Liver (tissue), 9 donors: ENCODE data around the gene TET2. TPM values are rescaled to one million over a fixed set of nuclear protein-coding genes. Genes with fewer than 3 reads are reported as not detected.

Source experiments
- DNase-seq: peaks from one replicate; pipeline ENCODE4 v3.0.0-alpha.2; 2017; ENCODE audit warnings: low spot score
- H3K27ac ChIP-seq, 2 donors: one replicate each; pipeline ENCODE4 v1.7.0; 2013; ENCODE audit warnings: inconsistent platforms in 2 of 2, low read length in 2 of 2, control low read depth in 1 of 2, low read depth in 1 of 2, mild to moderate bottlenecking in 1 of 2
- H3K27me3 ChIP-seq, 4 donors: one replicate each; pipeline versions ENCODE4 v1.6.1 to v1.7.0; 2013; ENCODE audit warnings: low read length in 3 of 4, inconsistent platforms in 1 of 4, mild to moderate bottlenecking in 1 of 4, moderate library complexity in 1 of 4; ENCODE audit not compliant: control insufficient read depth in 4 of 4, insufficient read depth in 4 of 4
- H3K36me3 ChIP-seq, 4 donors: one replicate each; pipeline versions ENCODE4 v1.6.1 to v1.7.0; 2013; ENCODE audit warnings: low read length in 3 of 4, mild to moderate bottlenecking in 3 of 4, low read depth in 1 of 4, moderate library complexity in 1 of 4; ENCODE audit not compliant: control insufficient read depth in 4 of 4, insufficient read depth in 3 of 4
- H3K4me1 ChIP-seq, 4 donors: one replicate each; pipeline versions ENCODE4 v1.6.1 to v1.7.0; 2013; ENCODE audit warnings: low read length in 3 of 4, mild to moderate bottlenecking in 3 of 4, moderate library complexity in 1 of 4; ENCODE audit not compliant: control insufficient read depth in 4 of 4, insufficient read depth in 4 of 4
- H3K4me3 ChIP-seq, 3 donors: one replicate each; pipeline versions ENCODE4 v1.6.1 to v1.7.0; 2013; ENCODE audit warnings: low read length in 3 of 3, control low read depth in 1 of 3, low read depth in 1 of 3, mild to moderate bottlenecking in 1 of 3
- H3K9ac ChIP-seq, 2 donors: one replicate each; pipeline ENCODE4 v1.7.0; 2013; ENCODE audit warnings: low read length in 2 of 2, mild to moderate bottlenecking in 2 of 2, moderate library complexity in 2 of 2, control low read depth in 1 of 2, low read depth in 1 of 2
- H3K9me3 ChIP-seq, 4 donors: one replicate each; pipeline versions ENCODE4 v1.6.1 to v1.7.0; 2013; ENCODE audit warnings: low read length in 3 of 4; ENCODE audit not compliant: control insufficient read depth in 4 of 4
- EGR1 ChIP-seq, 2 donors: IDR thresholded peaks; 2 replicates each; pipeline ENCODE4 v1.6.1; 2016 to 2018; ENCODE audit warnings: antibody characterized with exemption in 2 of 2, low read depth in 2 of 2
- FOXA1 ChIP-seq: IDR thresholded peaks from 2 replicates; pipeline ENCODE4 v1.6.1; 2016; ENCODE audit warnings: antibody characterized with exemption
- FOXA2 ChIP-seq: IDR thresholded peaks from 2 replicates; pipeline ENCODE4 v1.6.1; 2016; ENCODE audit warnings: antibody characterized with exemption
- GABPA ChIP-seq, 2 donors: IDR thresholded peaks in 1 of 2; conservative IDR thresholded peaks in 1 of 2; 2 replicates each; pipeline ENCODE4 v1.6.1; 2016; ENCODE audit warnings: antibody characterized with exemption in 2 of 2, mild to moderate bottlenecking in 1 of 2, moderate library complexity in 1 of 2
- HNF4A ChIP-seq, 2 donors: conservative IDR thresholded peaks; 2 replicates each; pipeline ENCODE4 v1.6.1; 2016; ENCODE audit warnings: antibody characterized with exemption in 2 of 2, mild to moderate bottlenecking in 2 of 2
- JUND ChIP-seq, 2 donors: IDR thresholded peaks; 2 replicates each; pipeline ENCODE4 v1.6.1; 2016; ENCODE audit warnings: antibody characterized with exemption in 2 of 2
- NR2F2 ChIP-seq: IDR thresholded peaks from 2 replicates; pipeline ENCODE4 v1.6.1; 2016; ENCODE audit warnings: antibody characterized with exemption
- RAD21 ChIP-seq, 2 donors: IDR thresholded peaks; 2 replicates each; pipeline ENCODE4 v1.6.1; 2016; ENCODE audit warnings: antibody characterized with exemption in 2 of 2, mild to moderate bottlenecking in 2 of 2
- RXRA ChIP-seq, 2 donors: IDR thresholded peaks; 2 replicates each; pipeline ENCODE4 v1.6.1; 2017 to 2018; ENCODE audit warnings: antibody characterized with exemption in 2 of 2, mild to moderate bottlenecking in 1 of 2
- SP1 ChIP-seq: IDR thresholded peaks from 2 replicates; pipeline ENCODE4 v1.6.1; 2018; ENCODE audit warnings: antibody characterized with exemption, mild to moderate bottlenecking
- TAF1 ChIP-seq: conservative IDR thresholded peaks from 2 replicates; pipeline ENCODE4 v1.6.1; 2016; ENCODE audit warnings: antibody characterized with exemption, mild to moderate bottlenecking
- YY1 ChIP-seq: IDR thresholded peaks from 2 replicates; pipeline ENCODE4 v1.6.1; 2016; ENCODE audit warnings: antibody characterized with exemption, mild to moderate bottlenecking
- WGBS: extraction: QIAGEN DNeasy Blood & Tissue Kit; methylation state at CpG from one replicate; pipeline ENCODE4 v1.1.7; 2013; 5-methylcytosine and 5-hydroxymethylcytosine counted together
- polyA plus RNA-seq, 2 donors: library from polyadenylated mRNA; stranded (reverse) in 1 of 2; unstranded in 1 of 2; fragments of 200-250 nt in 1 of 2; fragments of >200 nt in 1 of 2; fragmentation: Nextera tagmentation in 1 of 2; extraction: Ambion mirVana in 1 of 2; gene quantifications; one replicate each; pipeline versions ENCODE4 v1.2.1 to v1.2.3, GENCODE V29; 2013 to 2015
- total RNA-seq, 2 donors: library from RNA; depleted of rRNA; stranded (reverse); fragments of >200 nt; gene quantifications; one replicate each; pipeline ENCODE4 v1.2.3, GENCODE V29; 2014
- TF ChIP-seq, protein P1 (sequence below): IDR thresholded peaks from 2 replicates; pipeline ENCODE4 v1.6.1; 2016; ENCODE audit warnings: antibody characterized with exemption
- TF ChIP-seq, protein P2 (sequence below): IDR thresholded peaks from 2 replicates; pipeline ENCODE4 v1.6.1; 2016; ENCODE audit warnings: antibody characterized with exemption
- TF ChIP-seq, protein P3 (sequence below): IDR thresholded peaks from 2 replicates; pipeline ENCODE4 v1.6.1; 2016; ENCODE audit warnings: antibody characterized with exemption
- TF ChIP-seq, protein P4 (sequence below): fragments of 150-350 bp; IDR thresholded peaks from 2 replicates; pipeline ENCODE4 v1.5.1; 2017; ENCODE audit warnings: improper control_type of control experiment, low read depth, low read length; ENCODE audit not compliant: missing input control
- TF ChIP-seq, protein P5 (sequence below): IDR thresholded peaks from 2 replicates; pipeline ENCODE4 v1.6.1; 2016; ENCODE audit warnings: antibody characterized with exemption, mild to moderate bottlenecking
- donor health status: healthy.
- donor health status: healthy.
- donor health status: healthy.
- donor health status: healthy.
- donor health status: healthy.

Gene TET2
- total and polyA plus RNA-seq, 4 donors = 0.88 to 8.4 (median 5.5) TPM

DNA sequence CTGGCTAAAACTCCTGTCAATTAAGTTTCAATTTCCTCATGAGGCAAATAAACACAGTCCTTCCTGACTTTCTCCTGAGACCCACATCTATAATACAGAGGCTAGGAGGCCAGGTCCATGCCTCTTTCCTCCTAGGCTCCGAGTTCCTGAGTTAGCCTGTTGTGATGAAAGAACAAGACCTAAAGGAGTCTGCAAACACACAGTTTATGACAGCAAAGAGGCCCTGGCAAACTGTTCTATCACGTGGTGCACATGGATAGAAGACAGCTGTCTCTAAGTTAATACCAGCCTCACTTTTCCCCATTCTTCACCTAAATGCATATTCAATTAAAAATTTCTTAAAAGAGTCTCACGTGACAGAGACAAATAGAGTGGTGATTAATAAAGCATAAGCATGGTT is 145.2 kb downstream of the TET2 start:
- no peak for DNase-seq
- H3K9me3 ChIP-seq = no peaks in the 10 kb centered on the region
- H3K4me3 ChIP-seq = no peak overlapping the region
- WGBS = 79% methylated on average over 3 of the region's 3 CpGs
- TF ChIP-seq, protein P1, sequence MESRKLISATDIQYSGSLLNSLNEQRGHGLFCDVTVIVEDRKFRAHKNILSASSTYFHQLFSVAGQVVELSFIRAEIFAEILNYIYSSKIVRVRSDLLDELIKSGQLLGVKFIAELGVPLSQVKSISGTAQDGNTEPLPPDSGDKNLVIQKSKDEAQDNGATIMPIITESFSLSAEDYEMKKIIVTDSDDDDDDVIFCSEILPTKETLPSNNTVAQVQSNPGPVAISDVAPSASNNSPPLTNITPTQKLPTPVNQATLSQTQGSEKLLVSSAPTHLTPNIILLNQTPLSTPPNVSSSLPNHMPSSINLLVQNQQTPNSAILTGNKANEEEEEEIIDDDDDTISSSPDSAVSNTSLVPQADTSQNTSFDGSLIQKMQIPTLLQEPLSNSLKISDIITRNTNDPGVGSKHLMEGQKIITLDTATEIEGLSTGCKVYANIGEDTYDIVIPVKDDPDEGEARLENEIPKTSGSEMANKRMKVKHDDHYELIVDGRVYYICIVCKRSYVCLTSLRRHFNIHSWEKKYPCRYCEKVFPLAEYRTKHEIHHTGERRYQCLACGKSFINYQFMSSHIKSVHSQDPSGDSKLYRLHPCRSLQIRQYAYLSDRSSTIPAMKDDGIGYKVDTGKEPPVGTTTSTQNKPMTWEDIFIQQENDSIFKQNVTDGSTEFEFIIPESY = no peak
- TF ChIP-seq RAD21 (IDR thresholded peaks at IDR 0.05) (no peak), RXRA (IDR thresholded peaks at IDR 0.05) (no peak), GABPA (IDR thresholded peaks at IDR 0.05 in 1 of 2, conservative IDR thresholded peaks at IDR 0.05 in 1 of 2) (no peak), FOXA1 (no peak), EGR1 (IDR thresholded peaks at IDR 0.05; ENCODE audit: low read depth in 2 of 2) (no peak), YY1 (no peak), FOXA2 (no peak), SP1 (no peak), TAF1 (no peak), NR2F2 (no peak), HNF4A (conservative IDR thresholded peaks at IDR 0.05) (no peak)
- TF ChIP-seq, protein P2, sequence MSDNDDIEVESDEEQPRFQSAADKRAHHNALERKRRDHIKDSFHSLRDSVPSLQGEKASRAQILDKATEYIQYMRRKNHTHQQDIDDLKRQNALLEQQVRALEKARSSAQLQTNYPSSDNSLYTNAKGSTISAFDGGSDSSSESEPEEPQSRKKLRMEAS = no peak
- TF ChIP-seq, protein P3, sequence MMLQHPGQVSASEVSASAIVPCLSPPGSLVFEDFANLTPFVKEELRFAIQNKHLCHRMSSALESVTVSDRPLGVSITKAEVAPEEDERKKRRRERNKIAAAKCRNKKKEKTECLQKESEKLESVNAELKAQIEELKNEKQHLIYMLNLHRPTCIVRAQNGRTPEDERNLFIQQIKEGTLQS = no peak
- TF ChIP-seq, protein P4, sequence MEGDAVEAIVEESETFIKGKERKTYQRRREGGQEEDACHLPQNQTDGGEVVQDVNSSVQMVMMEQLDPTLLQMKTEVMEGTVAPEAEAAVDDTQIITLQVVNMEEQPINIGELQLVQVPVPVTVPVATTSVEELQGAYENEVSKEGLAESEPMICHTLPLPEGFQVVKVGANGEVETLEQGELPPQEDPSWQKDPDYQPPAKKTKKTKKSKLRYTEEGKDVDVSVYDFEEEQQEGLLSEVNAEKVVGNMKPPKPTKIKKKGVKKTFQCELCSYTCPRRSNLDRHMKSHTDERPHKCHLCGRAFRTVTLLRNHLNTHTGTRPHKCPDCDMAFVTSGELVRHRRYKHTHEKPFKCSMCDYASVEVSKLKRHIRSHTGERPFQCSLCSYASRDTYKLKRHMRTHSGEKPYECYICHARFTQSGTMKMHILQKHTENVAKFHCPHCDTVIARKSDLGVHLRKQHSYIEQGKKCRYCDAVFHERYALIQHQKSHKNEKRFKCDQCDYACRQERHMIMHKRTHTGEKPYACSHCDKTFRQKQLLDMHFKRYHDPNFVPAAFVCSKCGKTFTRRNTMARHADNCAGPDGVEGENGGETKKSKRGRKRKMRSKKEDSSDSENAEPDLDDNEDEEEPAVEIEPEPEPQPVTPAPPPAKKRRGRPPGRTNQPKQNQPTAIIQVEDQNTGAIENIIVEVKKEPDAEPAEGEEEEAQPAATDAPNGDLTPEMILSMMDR = no peak
- H3K4me1 ChIP-seq = no peaks in the 10 kb centered on the region
- no peaks in the 10 kb centered on the region for H3K27me3 ChIP-seq
- H3K9ac ChIP-seq = no peak overlapping the region
- no peak overlapping the region for H3K27ac ChIP-seq
- H3K36me3 ChIP-seq = no peaks in the 10 kb centered on the region

DNA sequence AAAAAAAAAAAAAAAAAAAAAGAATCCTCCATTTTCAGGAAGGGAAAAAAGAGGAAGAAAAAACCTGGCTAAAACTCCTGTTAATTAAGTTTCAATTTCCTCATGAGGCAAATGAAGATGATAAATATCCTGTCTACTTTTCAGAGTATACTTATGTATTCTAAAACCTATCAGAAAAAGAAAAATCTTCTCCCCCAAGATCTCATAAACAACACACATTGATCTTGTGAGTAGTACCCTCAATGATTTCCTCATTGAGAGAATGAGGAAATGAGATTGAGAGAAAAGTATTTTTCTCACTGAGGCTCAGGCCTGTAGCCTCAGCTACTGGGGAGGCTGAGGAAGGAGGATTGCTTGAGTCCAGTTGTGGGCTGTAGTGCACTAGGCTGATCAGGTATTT is 146.7 kb downstream of the TET2 start:
- Histone ChIP-seq H3K36me3 (no peaks in the 10 kb centered on the region), H3K27ac (no peak overlapping the region), H3K9me3 (no peaks in the 10 kb centered on the region), H3K4me3 (no peak overlapping the region), H3K4me1 (no peaks in the 10 kb centered on the region), H3K27me3 (no peaks in the 10 kb centered on the region), H3K9ac (no peak overlapping the region)
- TF ChIP-seq HNF4A (conservative IDR thresholded peaks at IDR 0.05) (no peak), GABPA (IDR thresholded peaks at IDR 0.05 in 1 of 2, conservative IDR thresholded peaks at IDR 0.05 in 1 of 2) (no peak), JUND (IDR thresholded peaks at IDR 0.05) (no peak)
- TF ChIP-seq, protein P5, sequence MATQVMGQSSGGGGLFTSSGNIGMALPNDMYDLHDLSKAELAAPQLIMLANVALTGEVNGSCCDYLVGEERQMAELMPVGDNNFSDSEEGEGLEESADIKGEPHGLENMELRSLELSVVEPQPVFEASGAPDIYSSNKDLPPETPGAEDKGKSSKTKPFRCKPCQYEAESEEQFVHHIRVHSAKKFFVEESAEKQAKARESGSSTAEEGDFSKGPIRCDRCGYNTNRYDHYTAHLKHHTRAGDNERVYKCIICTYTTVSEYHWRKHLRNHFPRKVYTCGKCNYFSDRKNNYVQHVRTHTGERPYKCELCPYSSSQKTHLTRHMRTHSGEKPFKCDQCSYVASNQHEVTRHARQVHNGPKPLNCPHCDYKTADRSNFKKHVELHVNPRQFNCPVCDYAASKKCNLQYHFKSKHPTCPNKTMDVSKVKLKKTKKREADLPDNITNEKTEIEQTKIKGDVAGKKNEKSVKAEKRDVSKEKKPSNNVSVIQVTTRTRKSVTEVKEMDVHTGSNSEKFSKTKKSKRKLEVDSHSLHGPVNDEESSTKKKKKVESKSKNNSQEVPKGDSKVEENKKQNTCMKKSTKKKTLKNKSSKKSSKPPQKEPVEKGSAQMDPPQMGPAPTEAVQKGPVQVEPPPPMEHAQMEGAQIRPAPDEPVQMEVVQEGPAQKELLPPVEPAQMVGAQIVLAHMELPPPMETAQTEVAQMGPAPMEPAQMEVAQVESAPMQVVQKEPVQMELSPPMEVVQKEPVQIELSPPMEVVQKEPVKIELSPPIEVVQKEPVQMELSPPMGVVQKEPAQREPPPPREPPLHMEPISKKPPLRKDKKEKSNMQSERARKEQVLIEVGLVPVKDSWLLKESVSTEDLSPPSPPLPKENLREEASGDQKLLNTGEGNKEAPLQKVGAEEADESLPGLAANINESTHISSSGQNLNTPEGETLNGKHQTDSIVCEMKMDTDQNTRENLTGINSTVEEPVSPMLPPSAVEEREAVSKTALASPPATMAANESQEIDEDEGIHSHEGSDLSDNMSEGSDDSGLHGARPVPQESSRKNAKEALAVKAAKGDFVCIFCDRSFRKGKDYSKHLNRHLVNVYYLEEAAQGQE = no peak
- no peak for DNase-seq
